IPS DF 6.9 (cell line): Measurements from ENCODE around the gene COL2A1.

Experiments used
- DNase-seq: peaks from one replicate; pipeline ENCODE4 v3.0.0-alpha.2; 2013; ENCODE audit warnings: low read depth, low spot score
- H3K27ac ChIP-seq: one replicate; pipeline ENCODE4 v1.5.1; 2013; ENCODE audit warnings: low read length, control low read depth
- H3K27me3 ChIP-seq: 2 replicates; pipeline ENCODE4 v1.6.1; 2013; ENCODE audit warnings: mild to moderate bottlenecking, low read length; ENCODE audit not compliant: control insufficient read depth, insufficient read depth
- H3K36me3 ChIP-seq: 2 replicates; pipeline ENCODE4 v1.6.1; 2013; ENCODE audit warnings: low read length; ENCODE audit not compliant: control insufficient read depth, insufficient read depth
- H3K4me1 ChIP-seq: 2 replicates; pipeline ENCODE4 v1.6.1; 2013; ENCODE audit warnings: low read length; ENCODE audit not compliant: control insufficient read depth, insufficient read depth
- H3K4me3 ChIP-seq: 2 replicates; pipeline ENCODE4 v1.5.1; 2013; ENCODE audit warnings: mild to moderate bottlenecking, low read length
- H3K9me3 ChIP-seq: 2 replicates; pipeline ENCODE4 v1.6.1; 2013; ENCODE audit warnings: low read length, inconsistent platforms; ENCODE audit not compliant: control insufficient read depth, insufficient read depth
- WGBS: extraction: QIAGEN DNeasy Blood & Tissue Kit; methylation state at CpG from one replicate; pipeline ENCODE4 v1.1.7; 2013; ENCODE audit warnings: mixed read lengths, missing lambda C conversion rate; ENCODE audit not compliant: insufficient read length, insufficient coverage; 5-methylcytosine and 5-hydroxymethylcytosine counted together

Gene COL2A1

DNA sequence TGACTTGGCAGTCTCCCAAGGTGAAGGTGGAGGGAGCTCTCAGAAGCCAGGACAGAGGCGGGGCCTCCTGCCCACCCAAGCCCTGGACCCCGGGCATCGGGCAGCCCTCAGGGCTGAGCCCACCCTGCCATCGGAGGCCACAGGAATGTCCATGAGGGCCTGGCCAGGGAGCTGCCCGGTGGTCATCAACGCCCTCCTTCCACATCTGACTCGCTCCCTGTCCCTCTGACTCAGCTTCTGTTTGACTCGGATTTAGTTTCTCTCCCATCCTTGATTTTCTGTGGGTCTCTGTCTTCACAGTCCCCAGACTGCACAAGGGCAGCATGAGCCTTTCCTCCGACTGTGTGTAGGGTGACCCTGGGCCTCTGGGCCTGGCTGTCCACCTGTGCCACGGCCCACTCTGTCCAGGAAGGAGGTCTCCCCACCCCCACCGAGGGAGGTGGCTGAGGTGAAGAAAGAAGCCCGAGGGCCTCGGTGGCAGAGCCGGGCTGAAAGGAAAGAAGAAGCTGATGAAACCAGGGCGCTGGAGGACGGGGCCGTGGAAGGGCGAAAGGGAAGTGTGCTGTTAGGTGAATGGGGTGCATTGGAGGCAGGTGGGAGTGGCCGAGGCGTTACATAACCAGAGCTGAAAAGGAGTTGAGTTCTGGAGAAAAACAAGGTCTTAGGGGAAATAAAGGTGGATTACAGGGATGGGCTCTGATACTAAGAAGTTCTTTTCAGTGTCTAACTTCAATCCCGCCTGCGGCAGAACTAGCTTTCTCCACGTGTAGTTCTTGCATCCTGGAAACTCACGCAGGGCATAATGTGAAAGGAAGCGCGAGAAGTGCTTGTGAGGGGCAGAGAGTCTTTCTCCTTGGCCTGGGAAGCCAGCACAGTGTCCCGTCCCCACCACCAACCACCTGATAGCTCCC, 57.6 kb downstream of the COL2A1 start:
- Histone ChIP-seq H3K4me1 (peaks cover 2% of the 10 kb centered on the region; the same call in 1 of the 2 replicates), H3K9me3 (no peaks in the 10 kb centered on the region), H3K27me3 (no peaks in the 10 kb centered on the region), H3K4me3 (no peak overlapping the region), H3K27ac (no peak overlapping the region), H3K36me3 (no peaks in the 10 kb centered on the region)
- no CpG with 5 or more reads among the region's 27 CpGs for WGBS
- no peak for DNase-seq

DNA sequence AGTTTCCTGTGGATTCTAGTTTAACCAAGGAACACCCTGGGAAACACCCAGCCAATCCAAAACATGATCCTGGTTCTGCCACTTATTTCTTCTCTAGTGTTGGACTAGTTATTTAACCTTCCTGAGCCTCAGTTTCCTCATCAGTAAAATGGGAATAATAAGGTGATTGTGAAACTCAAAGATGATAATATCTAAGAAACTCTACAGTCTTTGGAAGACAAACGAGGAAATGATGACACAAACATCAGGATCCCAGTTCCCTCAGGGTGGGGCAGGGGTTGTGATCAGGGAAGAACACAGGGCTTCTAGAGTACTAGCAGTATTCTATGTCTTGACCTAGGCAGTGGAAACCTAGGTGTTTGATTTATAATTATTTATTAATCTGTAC, 58.9 kb downstream of the COL2A1 start:
- H3K36me3 ChIP-seq = no peaks in the 10 kb centered on the region
- DNase-seq = no peak

DNA sequence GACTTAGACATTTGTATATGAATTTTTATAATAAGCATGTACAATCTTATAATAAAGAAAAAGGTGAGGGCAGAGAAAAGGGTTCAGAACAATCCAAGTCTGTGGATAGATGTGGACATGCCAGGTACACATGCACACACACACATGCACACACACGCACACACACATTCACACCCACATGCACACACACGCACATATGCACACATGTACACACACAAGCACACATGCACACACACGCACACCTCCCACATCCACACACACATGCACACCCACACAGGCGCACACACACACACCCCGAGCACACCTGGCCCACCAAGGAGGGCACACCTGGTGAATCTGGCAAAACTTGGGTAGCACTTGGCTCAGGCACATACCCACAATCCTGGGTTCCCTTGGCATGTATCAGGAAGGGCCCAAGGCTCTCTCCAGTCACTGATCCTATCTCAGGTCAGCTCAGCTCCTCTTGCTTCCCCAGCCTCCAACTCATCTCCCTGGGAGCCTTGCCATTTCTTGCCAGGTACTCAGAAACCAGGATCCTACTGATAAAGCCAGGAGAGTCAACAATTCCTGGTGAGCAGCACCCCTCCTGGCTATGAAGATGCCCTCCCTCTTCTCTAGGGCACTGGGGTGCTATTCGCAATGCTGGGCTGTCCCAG, 59.5 kb downstream of the COL2A1 start:
- no peak for DNase-seq
- H3K27ac ChIP-seq = no peak overlapping the region
- WGBS = no CpG with 5 or more reads among the region's 6 CpGs
- no peaks in the 10 kb centered on the region for H3K27me3 ChIP-seq
- H3K4me1 ChIP-seq = peaks cover 2% of the 10 kb centered on the region
- no peaks in the 10 kb centered on the region for H3K36me3 ChIP-seq
- no peaks in the 10 kb centered on the region for H3K9me3 ChIP-seq
- H3K4me3 ChIP-seq = no peak overlapping the region

More for the DNA sequence above, 58.9 kb downstream of the COL2A1 start:
- WGBS = no CpG with 5 or more reads among the region's 1 CpG
- Histone ChIP-seq H3K9me3 (no peaks in the 10 kb centered on the region), H3K4me1 (peaks cover 2% of the 10 kb centered on the region), H3K27me3 (no peaks in the 10 kb centered on the region), H3K4me3 (no peak overlapping the region), H3K27ac (no peak overlapping the region)

DNA sequence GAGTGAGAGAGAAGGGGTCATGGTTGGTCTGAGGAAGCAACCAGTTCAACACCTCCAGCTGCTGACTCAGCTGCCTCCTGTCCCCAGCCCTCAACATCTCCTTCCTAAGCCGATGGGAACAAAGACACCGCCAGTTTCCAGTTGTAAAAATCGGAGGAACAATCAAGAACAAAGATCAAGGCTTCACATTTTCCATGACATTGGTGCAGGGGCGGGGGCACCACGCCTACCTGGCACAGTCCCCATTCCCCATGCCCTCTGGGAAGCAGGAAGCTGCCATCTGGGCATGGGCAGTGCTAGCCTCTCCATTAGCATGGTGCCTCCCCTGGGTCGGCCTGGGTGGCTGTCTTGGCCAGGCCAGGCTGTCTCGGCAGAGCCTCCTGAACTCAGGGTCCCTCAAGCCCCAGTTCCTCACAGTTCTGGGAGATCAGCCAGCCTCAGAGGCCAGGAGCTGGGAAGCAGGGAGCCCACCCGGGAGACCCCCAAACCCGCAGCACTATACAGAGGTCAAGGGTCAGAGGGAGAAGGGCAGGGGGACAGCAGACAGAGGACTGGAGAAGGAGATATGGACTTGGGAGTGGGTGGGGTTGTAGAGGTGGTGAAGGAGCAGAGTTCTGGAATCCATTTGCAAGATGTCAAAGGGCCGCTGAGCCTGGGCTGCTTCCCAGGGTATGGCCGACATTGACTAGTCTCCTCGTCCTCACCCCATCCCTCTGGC, 60.5 kb downstream of the COL2A1 start:
- Histone ChIP-seq H3K4me3 (no peak overlapping the region), H3K9me3 (no peaks in the 10 kb centered on the region), H3K27ac (no peak overlapping the region), H3K27me3 (no peaks in the 10 kb centered on the region), H3K4me1 (peaks cover 2% of the 10 kb centered on the region), H3K36me3 (no peaks in the 10 kb centered on the region)
- WGBS = no CpG with 5 or more reads among the region's 12 CpGs
- DNase-seq = no peak

DNA sequence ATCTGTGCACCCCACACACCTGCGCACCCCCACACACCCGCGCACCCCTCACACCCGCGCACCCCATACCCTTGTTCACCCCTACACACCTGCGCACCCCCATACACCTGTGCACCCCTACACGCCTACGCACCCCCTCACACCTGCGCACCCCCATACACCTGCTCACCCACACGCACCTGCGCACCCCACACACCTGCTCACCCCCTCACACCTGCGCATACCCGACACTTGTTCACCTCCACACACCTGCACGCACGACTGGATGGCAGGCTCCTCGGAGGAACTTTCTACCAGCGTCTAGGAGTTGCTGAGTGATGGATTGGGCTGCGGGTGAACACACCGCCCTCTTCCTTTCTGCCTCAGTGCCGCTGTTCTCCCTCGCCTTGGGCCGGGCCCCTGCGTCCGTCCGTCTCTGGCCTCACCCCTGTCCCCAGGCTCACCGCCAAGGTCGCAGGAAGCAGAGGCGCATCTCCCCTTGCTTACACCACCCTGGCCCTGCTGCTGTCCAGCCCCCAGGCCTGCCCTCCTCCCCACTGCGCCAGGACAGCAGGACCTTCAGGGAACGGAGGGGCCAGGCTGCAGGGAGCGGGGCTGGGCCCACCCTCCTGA, 61.6 kb downstream of the COL2A1 start:
- Histone ChIP-seq H3K4me1 (peaks cover 2% of the 10 kb centered on the region), H3K36me3 (no peaks in the 10 kb centered on the region), H3K27ac (no peak overlapping the region), H3K27me3 (no peaks in the 10 kb centered on the region), H3K4me3 (no peak overlapping the region), H3K9me3 (no peaks in the 10 kb centered on the region)
- 100% methylated on average over 3 of the region's 31 CpGs for WGBS
- DNase-seq = no peak

DNA sequence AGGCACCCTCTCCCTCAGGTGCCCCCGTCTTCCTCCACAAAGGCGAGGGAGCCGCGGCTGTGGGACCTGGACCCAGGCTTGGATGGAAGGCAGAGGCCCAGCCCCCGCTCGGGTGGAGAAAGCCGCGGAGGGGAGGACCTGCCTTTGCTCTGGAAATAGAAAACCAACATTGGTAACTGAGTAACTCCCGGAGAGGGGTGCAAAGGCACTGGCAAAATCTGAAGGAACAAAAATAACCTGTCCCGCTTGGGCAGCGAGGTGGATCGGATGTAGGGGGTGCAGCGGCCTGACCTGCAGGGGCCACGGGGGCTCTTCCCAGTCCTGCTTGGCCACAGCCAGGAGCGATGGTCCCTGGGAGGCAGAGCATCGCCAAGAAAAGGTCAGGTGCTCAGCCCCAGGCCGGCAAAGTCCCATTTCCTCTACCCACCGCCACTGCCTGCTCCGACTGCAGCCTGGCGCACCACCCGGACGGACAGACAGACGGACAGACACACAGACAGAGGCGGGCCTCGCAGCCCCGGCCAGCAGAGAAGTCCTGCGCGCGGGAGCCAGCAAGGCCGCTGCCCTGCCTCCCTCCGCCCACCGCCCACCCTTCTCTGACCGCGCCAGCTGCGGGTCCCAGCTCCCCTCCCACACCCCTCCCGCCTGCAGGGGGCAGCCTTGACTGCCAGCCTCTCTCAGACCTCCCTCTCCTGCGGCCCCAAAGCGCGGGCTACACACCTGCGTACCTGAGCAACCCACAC, 62.2 kb downstream of the COL2A1 start:
- no peaks in the 10 kb centered on the region for H3K27me3 ChIP-seq
- H3K9me3 ChIP-seq = no peaks in the 10 kb centered on the region
- H3K27ac ChIP-seq = no peak overlapping the region
- H3K36me3 ChIP-seq = no peaks in the 10 kb centered on the region
- no CpG with 5 or more reads among the region's 40 CpGs for WGBS
- no peak overlapping the region for H3K4me3 ChIP-seq
- DNase-seq = no peak
- H3K4me1 ChIP-seq = peaks cover 2% of the 10 kb centered on the region

DNA sequence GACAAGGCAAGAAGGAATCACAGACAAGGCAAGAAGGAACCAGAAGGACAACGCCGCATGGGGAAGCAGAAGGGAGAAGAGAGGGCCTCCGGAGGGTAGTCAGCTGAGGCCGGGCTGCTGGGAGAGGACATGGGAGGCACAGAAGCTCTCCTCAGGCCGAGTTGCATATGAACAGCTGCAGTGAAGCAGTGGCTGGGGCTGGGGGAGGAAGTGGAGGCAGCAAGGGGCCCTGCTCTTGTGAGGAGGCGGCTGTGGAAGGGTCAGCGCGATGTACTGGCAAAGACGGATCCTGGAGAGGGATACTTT, 62.8 kb downstream of the COL2A1 start:
- H3K4me1 ChIP-seq = peaks cover 2% of the 10 kb centered on the region

DNA sequence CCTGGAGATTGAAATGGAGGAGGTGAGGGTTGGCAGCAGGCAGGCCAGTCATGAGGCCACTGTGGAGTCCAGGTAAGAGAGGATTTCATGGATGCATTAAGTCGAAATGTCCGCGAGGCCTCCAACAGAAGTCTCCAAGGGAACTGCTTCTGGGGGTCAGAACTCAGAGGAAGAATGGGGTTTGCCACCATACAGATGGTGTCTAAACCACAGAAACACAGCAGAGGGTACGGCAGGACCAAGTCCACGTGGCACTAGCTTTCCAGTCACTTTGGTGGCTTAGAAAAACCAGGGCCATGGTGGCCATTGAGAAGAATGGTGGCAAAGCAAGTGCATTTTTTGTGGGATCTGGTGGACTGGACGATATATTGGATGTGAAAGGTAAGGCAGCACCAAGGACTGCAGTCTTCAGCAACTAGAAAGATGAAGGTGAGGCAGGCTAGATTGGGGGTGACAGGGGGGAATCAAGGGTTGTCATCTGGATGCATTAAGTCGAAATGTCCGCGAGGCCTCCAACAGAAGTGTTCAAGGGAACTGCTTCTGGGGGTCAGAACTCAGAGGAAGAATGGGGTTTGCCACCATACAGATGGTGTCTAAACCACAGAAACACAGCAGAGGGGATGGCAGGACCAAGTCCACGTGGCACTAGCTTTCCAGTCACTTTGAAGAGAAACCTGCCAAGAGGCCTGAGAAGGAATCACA, 63.4 kb downstream of the COL2A1 start:
- WGBS = no CpG with 5 or more reads among the region's 10 CpGs
- H3K36me3 ChIP-seq = no peaks in the 10 kb centered on the region
- H3K9me3 ChIP-seq = no peaks in the 10 kb centered on the region
- H3K27me3 ChIP-seq = no peaks in the 10 kb centered on the region
- no peak for DNase-seq
- H3K4me3 ChIP-seq = no peak overlapping the region
- H3K27ac ChIP-seq = no peak overlapping the region
- H3K4me1 ChIP-seq = peaks cover 2% of the 10 kb centered on the region

More for the DNA sequence above, 62.8 kb downstream of the COL2A1 start:
- no peaks in the 10 kb centered on the region for H3K36me3 ChIP-seq
- no peak overlapping the region for H3K4me3 ChIP-seq
- no peak for DNase-seq
- no peak overlapping the region for H3K27ac ChIP-seq
- WGBS = no CpG with 5 or more reads among the region's 9 CpGs
- no peaks in the 10 kb centered on the region for H3K27me3 ChIP-seq
- no peaks in the 10 kb centered on the region for H3K9me3 ChIP-seq

DNA sequence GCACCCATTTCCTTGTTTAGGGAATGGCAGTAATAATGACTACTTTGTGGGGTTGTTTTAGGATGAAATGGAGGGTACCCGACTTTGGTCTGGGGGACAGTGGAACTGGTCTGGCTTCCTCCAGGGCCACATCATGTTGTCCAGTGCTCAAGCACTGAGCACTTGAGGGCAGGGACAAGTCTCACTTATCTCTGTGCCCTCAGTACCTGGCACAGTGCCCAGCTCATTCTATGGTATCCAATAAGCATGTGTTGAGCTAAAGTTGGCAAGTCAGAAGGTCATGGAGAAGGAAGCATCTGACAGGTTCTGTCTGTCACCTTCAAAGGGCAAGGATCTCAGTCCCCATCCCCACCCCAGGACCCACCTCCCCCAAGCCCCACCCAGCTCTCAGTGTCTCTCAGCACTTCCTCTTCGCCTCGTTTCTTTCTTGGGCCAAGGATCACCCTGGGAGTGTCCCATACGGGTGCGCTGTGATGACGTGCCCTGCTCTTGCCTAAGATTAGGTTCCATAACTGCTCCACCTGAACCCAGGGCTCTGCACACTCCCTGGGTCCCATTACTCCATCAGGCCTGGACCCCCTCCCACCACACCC, 65.2 kb downstream of the COL2A1 start:
- no peaks in the 10 kb centered on the region for H3K9me3 ChIP-seq
- no peak overlapping the region for H3K4me3 ChIP-seq
- DNase-seq = no peak
- no peak overlapping the region for H3K27ac ChIP-seq
- no peaks in the 10 kb centered on the region for H3K27me3 ChIP-seq
- WGBS = no CpG with 5 or more reads among the region's 6 CpGs
- H3K4me1 ChIP-seq = peaks cover 2% of the 10 kb centered on the region
- no peaks in the 10 kb centered on the region for H3K36me3 ChIP-seq
